Measurements from ENCODE around the gene ST13. TPM values are rescaled to one million over a fixed set of nuclear protein-coding genes. Genes with fewer than 3 reads are reported as not detected.
"Not testable (repeated sequence)": the region's sequence is repeated elsewhere in the genome, so short reads cannot be mapped to it uniquely, and the experiment has no call there.

The ST13 gene
- total and polyA plus RNA-seq, 3 experiments from 2014 or later: 176 to 218 (median 201) TPM

DNA sequence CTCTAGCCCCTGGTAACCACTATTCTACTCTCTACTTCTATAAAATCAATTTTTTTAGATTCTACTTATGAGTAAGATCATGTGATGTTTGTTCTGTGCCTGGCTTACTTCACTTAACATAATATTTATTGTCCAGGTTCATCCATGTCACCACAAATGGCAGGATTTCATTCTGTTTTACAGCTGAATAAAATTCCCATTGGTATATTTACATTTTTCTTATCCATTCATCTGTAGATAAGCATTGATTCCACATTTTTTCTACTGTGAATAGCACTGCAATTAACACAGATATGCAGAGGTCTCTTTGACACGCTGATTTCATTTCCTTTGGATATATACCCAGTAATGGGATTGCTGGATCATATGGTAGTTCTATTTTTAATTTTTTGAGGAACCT is 53.1 kb downstream of the ST13 start:
- H3K9me3 ChIP-seq (ENCODE audit: low read length): no peaks in the 10 kb centered on the region
- no peaks in the 10 kb centered on the region for H3K36me3 ChIP-seq (ENCODE audit: insufficient read depth, low read length)
- Mint-ChIP-seq H3K27ac (peak overlapping the region in 2 of 8 donors; percentile 20 to 43), H3K4me1 (peaks cover 6 to 12% (median 7%) of the 10 kb centered on the region in 3 donors), H3K36me3 (peaks cover 0 to 24% (median 2%) of the 10 kb centered on the region in 3 donors), H3K27me3 (no peaks in the 10 kb centered on the region), H3K9me3 (no peaks in the 10 kb centered on the region), H3K4me3 (no peak overlapping the region)
- no peak for DNase-seq
- H3K27ac ChIP-seq (ENCODE audit: low read depth, low read length): no peak overlapping the region
- no peak overlapping the region for H3K4me3 ChIP-seq (ENCODE audit: low read length)
- ChIA-PET CTCF (no interaction called here), POLR2A (no interaction called here)
- no peaks in the 10 kb centered on the region for H3K4me1 ChIP-seq (ENCODE audit: insufficient read depth, low read length)
- H3K27me3 ChIP-seq (ENCODE audit: insufficient read depth, low read length, poor library complexity, severe bottlenecking): no peaks in the 10 kb centered on the region

DNA sequence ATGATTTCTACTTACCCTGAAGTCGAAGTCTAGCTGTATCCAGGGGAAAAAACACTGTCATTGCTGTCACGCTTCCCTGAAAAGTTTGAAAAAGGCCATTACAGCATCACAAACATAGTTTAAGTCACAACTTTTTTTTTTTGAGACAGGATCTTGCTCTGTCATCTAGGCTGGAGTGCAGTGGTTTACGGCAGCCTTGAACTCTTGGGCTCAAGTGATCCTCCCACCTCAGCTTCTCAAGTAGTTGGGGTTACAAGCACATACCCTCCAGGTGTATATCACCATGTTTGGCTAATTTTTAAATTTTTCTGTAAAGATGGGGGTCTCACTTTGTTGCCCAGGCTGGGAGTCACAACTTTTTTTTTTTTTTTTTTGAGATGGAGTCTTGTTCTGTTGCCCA is 57.4 kb downstream of the ST13 start:
- no peak for DNase-seq
- Mint-ChIP-seq H3K4me1 (no peaks in the 10 kb centered on the region), H3K27ac (no peak overlapping the region), H3K9me3 (no peaks in the 10 kb centered on the region), H3K4me3 (no peak overlapping the region), H3K27me3 (no peaks in the 10 kb centered on the region), H3K36me3 (peaks cover 0 to 36% (median 2%) of the 10 kb centered on the region in 3 donors)
- ChIA-PET POLR2A (no interaction called here), CTCF (no interaction called here)
- Histone ChIP-seq H3K36me3 (ENCODE audit: insufficient read depth, low read length) (no peaks in the 10 kb centered on the region), H3K27ac (ENCODE audit: low read depth, low read length) (no peak overlapping the region), H3K4me1 (ENCODE audit: insufficient read depth, low read length) (no peaks in the 10 kb centered on the region), H3K27me3 (ENCODE audit: insufficient read depth, low read length, poor library complexity, severe bottlenecking) (no peaks in the 10 kb centered on the region), H3K4me3 (ENCODE audit: low read length) (no peak overlapping the region), H3K9me3 (ENCODE audit: low read length) (no peaks in the 10 kb centered on the region)

DNA sequence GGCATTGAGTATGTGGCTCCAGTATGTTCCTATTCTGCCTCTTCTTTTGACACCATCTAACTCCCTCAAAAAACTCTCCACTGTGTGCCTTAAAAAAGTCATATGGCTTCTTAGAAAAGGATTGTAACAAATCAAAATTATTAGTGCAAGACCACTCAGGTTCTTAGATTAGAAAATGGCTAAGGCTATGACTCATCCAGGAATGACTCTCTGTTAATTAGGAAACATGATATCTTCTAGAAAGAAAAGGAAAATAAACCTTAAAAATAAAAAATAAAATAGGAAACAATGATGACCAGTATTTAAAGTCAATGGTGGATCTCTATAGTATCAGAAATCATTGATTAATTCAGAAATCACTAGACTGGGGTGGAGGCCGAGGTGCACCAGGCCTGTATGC is 59.0 kb downstream of the ST13 start:
- Histone ChIP-seq H3K4me1 (ENCODE audit: insufficient read depth, low read length) (no peaks in the 10 kb centered on the region), H3K27me3 (ENCODE audit: insufficient read depth, low read length, poor library complexity, severe bottlenecking) (no peaks in the 10 kb centered on the region), H3K4me3 (ENCODE audit: low read length) (no peak overlapping the region), H3K27ac (ENCODE audit: low read depth, low read length) (no peak overlapping the region), H3K9me3 (ENCODE audit: low read length) (no peaks in the 10 kb centered on the region), H3K36me3 (ENCODE audit: insufficient read depth, low read length) (no peaks in the 10 kb centered on the region)
- no peaks in the 10 kb centered on the region for H3K9me3 Mint-ChIP-seq
- H3K27me3 Mint-ChIP-seq: no peaks in the 10 kb centered on the region
- H3K27ac Mint-ChIP-seq: no peak overlapping the region
- H3K36me3 Mint-ChIP-seq: peaks cover 0 to 43% (median 8%) of the 10 kb centered on the region in 3 donors
- ChIA-PET POLR2A (no interaction called here), CTCF (no interaction called here)
- no peak for DNase-seq
- H3K4me3 Mint-ChIP-seq: no peak overlapping the region
- no peaks in the 10 kb centered on the region for H3K4me1 Mint-ChIP-seq

DNA sequence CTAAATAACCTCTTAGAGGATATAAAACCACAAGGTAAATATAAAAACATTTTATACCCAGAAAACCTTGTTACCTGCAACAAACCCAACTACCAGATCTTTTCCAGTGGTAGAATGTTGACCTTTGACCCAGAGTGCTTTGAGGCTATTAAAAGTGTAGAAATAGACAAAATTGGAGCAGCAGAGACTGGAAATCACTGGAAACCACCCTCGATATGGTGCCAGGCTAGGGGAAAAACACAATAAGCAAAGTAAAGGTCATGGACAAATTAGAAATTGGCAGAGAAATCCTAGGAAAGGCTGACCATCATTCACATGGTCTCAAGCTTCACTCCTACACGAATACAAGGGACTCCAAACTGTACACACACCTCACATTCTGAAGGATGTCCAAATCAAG is 64.0 kb downstream of the ST13 start:
- H3K27ac ChIP-seq (ENCODE audit: low read depth, low read length): no peak overlapping the region
- peaks cover 0 to 60% (median 13%) of the 10 kb centered on the region in 3 donors for H3K36me3 Mint-ChIP-seq
- no peaks in the 10 kb centered on the region for H3K4me1 Mint-ChIP-seq
- H3K4me3 Mint-ChIP-seq: no peak overlapping the region
- no peak for DNase-seq
- no peaks in the 10 kb centered on the region for H3K9me3 Mint-ChIP-seq
- H3K27ac Mint-ChIP-seq: no peak overlapping the region
- no peaks in the 10 kb centered on the region for H3K27me3 ChIP-seq (ENCODE audit: insufficient read depth, low read length, poor library complexity, severe bottlenecking)
- ChIA-PET CTCF (no interaction called here), POLR2A (no interaction called here)
- no peaks in the 10 kb centered on the region for H3K36me3 ChIP-seq (ENCODE audit: insufficient read depth, low read length)
- no peaks in the 10 kb centered on the region for H3K27me3 Mint-ChIP-seq
- H3K4me3 ChIP-seq (ENCODE audit: low read length): no peak overlapping the region
- no peaks in the 10 kb centered on the region for H3K4me1 ChIP-seq (ENCODE audit: insufficient read depth, low read length)
- no peaks in the 10 kb centered on the region for H3K9me3 ChIP-seq (ENCODE audit: low read length)

DNA sequence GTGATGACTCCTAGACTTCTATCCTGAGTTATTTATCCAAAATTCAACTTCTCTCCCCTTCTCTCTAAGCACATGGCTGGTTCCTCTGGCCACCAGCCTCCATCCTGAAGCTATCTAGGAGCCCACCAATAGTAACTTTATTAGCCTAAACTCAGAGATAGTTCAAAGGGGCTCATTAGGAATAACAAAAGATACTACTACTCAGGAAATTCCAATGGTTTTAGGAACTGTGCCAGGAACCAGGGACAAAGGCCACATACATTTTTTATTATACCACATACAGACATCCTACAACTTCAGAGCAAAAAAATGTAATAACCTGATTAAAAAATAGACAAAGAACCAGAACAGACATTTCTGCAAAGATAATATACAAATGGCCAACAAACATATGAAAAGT is 65.2 kb downstream of the ST13 start:
- Histone ChIP-seq H3K27me3 (ENCODE audit: insufficient read depth, low read length, poor library complexity, severe bottlenecking) (no peaks in the 10 kb centered on the region), H3K9me3 (ENCODE audit: low read length) (no peaks in the 10 kb centered on the region), H3K4me3 (ENCODE audit: low read length) (no peak overlapping the region), H3K27ac (ENCODE audit: low read depth, low read length) (no peak overlapping the region), H3K4me1 (ENCODE audit: insufficient read depth, low read length) (no peaks in the 10 kb centered on the region), H3K36me3 (ENCODE audit: insufficient read depth, low read length) (no peaks in the 10 kb centered on the region)
- Mint-ChIP-seq H3K4me1 (no peaks in the 10 kb centered on the region), H3K27ac (peak overlapping the region in 1 of 8 donors; percentile 5), H3K4me3 (no peak overlapping the region), H3K36me3 (peaks cover 0 to 63% (median 13%) of the 10 kb centered on the region in 3 donors), H3K27me3 (no peaks in the 10 kb centered on the region), H3K9me3 (no peaks in the 10 kb centered on the region)
- CTCF ChIA-PET: no interaction called here
- POLR2A ChIA-PET: no interaction called here
- no peak for DNase-seq

DNA sequence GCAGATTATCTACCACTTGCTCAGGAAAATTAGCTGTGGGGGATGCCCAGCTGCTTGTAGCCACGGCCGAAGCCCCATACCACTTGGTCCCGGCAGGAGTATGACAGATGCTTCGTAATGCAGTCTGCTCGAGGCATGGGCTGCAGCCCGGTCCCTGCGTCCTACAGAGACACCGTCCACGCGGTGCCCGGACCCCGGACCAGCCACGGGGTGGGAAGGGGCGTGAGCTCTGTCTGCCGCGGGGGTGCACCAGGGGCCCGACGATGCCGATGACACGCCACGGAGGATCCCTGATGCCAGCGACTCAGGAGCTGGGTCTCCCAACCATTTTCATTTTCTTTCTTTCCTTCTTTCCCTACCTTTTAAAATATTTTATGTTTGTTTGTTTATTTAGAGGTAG is 67.3 kb downstream of the ST13 start:
- CTCF ChIA-PET: no interaction called here
- H3K27me3 ChIP-seq (ENCODE audit: insufficient read depth, low read length, poor library complexity, severe bottlenecking): no peaks in the 10 kb centered on the region
- H3K4me3 Mint-ChIP-seq: no peak overlapping the region
- peaks cover 0 to 70% (median 13%) of the 10 kb centered on the region in 3 donors for H3K36me3 Mint-ChIP-seq
- POLR2A ChIA-PET: no interaction called here
- no peaks in the 10 kb centered on the region for H3K4me1 Mint-ChIP-seq
- no peaks in the 10 kb centered on the region for H3K27me3 Mint-ChIP-seq
- no peak overlapping the region for H3K27ac Mint-ChIP-seq
- H3K27ac ChIP-seq (ENCODE audit: low read depth, low read length): no peak overlapping the region
- H3K9me3 Mint-ChIP-seq: no peaks in the 10 kb centered on the region
- no peak overlapping the region for H3K4me3 ChIP-seq (ENCODE audit: low read length)
- no peaks in the 10 kb centered on the region for H3K9me3 ChIP-seq (ENCODE audit: low read length)
- DNase-seq: no peak
- no peaks in the 10 kb centered on the region for H3K4me1 ChIP-seq (ENCODE audit: insufficient read depth, low read length)
- H3K36me3 ChIP-seq (ENCODE audit: insufficient read depth, low read length): no peaks in the 10 kb centered on the region

DNA sequence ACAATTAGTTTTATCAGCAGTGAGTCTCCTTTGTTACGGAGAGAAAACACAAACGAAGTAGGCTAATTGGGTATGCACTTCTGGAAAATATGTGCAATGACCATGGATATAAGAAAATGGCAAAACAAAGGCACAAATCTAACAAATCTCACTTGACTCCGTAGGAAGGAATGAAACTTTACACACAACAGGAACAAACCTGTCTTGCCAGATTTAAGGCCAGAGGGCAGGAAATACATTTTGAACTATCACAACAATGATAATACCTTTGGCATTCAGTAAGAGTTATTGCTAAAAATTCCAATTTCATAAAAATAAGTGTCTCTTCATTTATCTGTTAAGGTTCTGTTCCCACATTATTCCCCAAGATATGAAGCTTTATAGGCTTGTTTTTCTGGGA is 73.9 kb downstream of the ST13 start:
- CTCF ChIA-PET: no interaction called here

DNA sequence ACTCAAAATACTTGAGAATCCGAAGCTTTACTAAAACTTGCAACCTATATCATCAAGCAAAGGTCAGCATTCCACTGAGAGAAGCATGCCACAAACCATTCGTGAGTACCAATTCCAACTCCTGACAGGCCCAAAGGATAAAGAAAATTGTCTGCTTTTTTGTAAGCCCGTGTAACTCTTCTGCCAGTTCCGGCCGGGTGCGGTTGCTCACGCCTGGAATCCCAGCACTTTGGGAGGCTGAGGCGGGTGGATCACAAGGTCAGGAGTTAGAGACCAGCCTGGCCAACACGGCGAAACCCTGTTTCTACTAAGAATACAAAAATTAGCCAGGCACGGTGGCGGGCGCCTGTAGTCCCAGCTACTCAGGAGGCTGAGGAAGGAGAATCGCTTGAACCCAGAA is 74.7 kb downstream of the ST13 start:
- H3K4me1 Mint-ChIP-seq; H3K4me1 ChIP-seq (ENCODE audit: insufficient read depth, low read length); POLR2A ChIA-PET; H3K27me3 ChIP-seq (ENCODE audit: insufficient read depth, low read length, poor library complexity, severe bottlenecking); H3K27me3 Mint-ChIP-seq; H3K9me3 ChIP-seq (ENCODE audit: low read length); CTCF ChIA-PET; H3K9me3 Mint-ChIP-seq; H3K36me3 ChIP-seq (ENCODE audit: insufficient read depth, low read length); H3K4me3 ChIP-seq (ENCODE audit: low read length); DNase-seq; H3K4me3 Mint-ChIP-seq; H3K27ac ChIP-seq (ENCODE audit: low read depth, low read length): not testable (repeated sequence)
- H3K27ac Mint-ChIP-seq: peak overlapping the region in 1 of 8 donors; percentile 47
- H3K36me3 Mint-ChIP-seq: peaks cover 4 to 55% (median 9%) of the 10 kb centered on the region in 3 donors

More for the DNA sequence above, 73.9 kb downstream of the ST13 start:
- Mint-ChIP-seq H3K27me3 (no peaks in the 10 kb centered on the region), H3K4me1 (no peaks in the 10 kb centered on the region), H3K4me3 (no peak overlapping the region), H3K9me3 (no peaks in the 10 kb centered on the region), H3K36me3 (peaks cover 0 to 55% (median 7%) of the 10 kb centered on the region in 3 donors), H3K27ac (no peak overlapping the region)
- H3K27me3 ChIP-seq (ENCODE audit: insufficient read depth, low read length, poor library complexity, severe bottlenecking): no peaks in the 10 kb centered on the region
- H3K27ac ChIP-seq (ENCODE audit: low read depth, low read length): no peak overlapping the region
- no peaks in the 10 kb centered on the region for H3K36me3 ChIP-seq (ENCODE audit: insufficient read depth, low read length)
- POLR2A ChIA-PET: no interaction called here
- DNase-seq: no peak
- H3K4me1 ChIP-seq (ENCODE audit: insufficient read depth, low read length): no peaks in the 10 kb centered on the region
- no peaks in the 10 kb centered on the region for H3K9me3 ChIP-seq (ENCODE audit: low read length)
- no peak overlapping the region for H3K4me3 ChIP-seq (ENCODE audit: low read length)

Measured in CD8-positive, alpha-beta memory T cell (primary cell).